Nephron (organoid): Measurements from ENCODE around the gene CDH7.
A peak's percentile ranks its signal among the peaks of the same experiment; 100 is the strongest.

Experiments used
- H3K27ac Mint-ChIP-seq, 3 experiments: 2 replicates each; pipeline ENCODE4 v1.8.0; 2020; ENCODE audit warnings: mixed read lengths in 3 of 3, mild to moderate bottlenecking in 2 of 3, moderate library complexity in 1 of 3
- H3K27me3 Mint-ChIP-seq: 2 replicates; pipeline ENCODE4 v1.8.0; 2021; ENCODE audit warnings: low read depth, mild to moderate bottlenecking, moderate library complexity, mixed read lengths
- H3K36me3 Mint-ChIP-seq: 2 replicates; pipeline ENCODE4 v1.8.0; 2020; ENCODE audit warnings: low read depth, mixed read lengths
- H3K4me1 Mint-ChIP-seq: 2 replicates; pipeline ENCODE4 v1.8.0; 2020; ENCODE audit warnings: mixed read lengths
- H3K4me3 Mint-ChIP-seq, 3 experiments: 2 replicates each; pipeline ENCODE4 v1.8.0; 2020; ENCODE audit warnings: mild to moderate bottlenecking in 3 of 3, mixed read lengths in 3 of 3, moderate library complexity in 2 of 3
- H3K9me3 Mint-ChIP-seq: 2 replicates; pipeline ENCODE4 v1.8.0; 2020; ENCODE audit warnings: mixed read lengths
- TF ChIP-seq, protein P1 (sequence below), 3 experiments: fragments of 200-600 bp; sonication (generic); IDR thresholded peaks; one replicate each; pipeline ENCODE4 v1.5.0; 2021; ENCODE audit warnings: antibody characterized with exemption in 3 of 3; ENCODE audit not compliant: unreplicated experiment in 3 of 3

Gene CDH7

GRCh38 chr18:65897292-65897691 lies 146.5 kb downstream of the CDH7 start:
- Mint-ChIP-seq H3K9me3 (no peaks in the 10 kb centered on the region), H3K4me3 (no peak overlapping the region), H3K27ac (no peak overlapping the region), H3K36me3 (no peaks in the 10 kb centered on the region), H3K4me1 (no peaks in the 10 kb centered on the region), H3K27me3 (no peaks in the 10 kb centered on the region)
- TF ChIP-seq, protein P1, sequence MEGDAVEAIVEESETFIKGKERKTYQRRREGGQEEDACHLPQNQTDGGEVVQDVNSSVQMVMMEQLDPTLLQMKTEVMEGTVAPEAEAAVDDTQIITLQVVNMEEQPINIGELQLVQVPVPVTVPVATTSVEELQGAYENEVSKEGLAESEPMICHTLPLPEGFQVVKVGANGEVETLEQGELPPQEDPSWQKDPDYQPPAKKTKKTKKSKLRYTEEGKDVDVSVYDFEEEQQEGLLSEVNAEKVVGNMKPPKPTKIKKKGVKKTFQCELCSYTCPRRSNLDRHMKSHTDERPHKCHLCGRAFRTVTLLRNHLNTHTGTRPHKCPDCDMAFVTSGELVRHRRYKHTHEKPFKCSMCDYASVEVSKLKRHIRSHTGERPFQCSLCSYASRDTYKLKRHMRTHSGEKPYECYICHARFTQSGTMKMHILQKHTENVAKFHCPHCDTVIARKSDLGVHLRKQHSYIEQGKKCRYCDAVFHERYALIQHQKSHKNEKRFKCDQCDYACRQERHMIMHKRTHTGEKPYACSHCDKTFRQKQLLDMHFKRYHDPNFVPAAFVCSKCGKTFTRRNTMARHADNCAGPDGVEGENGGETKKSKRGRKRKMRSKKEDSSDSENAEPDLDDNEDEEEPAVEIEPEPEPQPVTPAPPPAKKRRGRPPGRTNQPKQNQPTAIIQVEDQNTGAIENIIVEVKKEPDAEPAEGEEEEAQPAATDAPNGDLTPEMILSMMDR (IDR thresholded peaks at IDR 0.05; ENCODE audit: unreplicated experiment in 3 of 3), result no peak

DNA sequence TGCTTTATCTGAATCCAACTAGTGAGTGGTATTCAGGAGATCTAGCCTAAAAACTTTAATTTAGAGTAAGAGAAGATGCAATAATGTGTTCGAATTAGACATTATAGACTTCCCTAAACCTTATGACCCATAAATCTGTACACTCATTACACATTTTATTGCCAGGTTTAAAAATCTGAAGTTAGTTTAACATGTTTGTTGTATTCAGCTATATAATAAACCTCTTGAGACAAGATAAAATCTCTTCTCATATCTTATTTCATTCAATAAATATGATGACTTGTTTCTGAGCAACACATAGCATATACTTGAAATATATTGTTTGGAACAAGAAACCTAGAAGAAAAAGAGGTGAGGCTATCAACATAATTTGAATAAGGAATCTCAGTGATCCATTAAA lies 150.7 kb downstream of the CDH7 start:
- Mint-ChIP-seq H3K27ac (no peak overlapping the region), H3K9me3 (no peaks in the 10 kb centered on the region), H3K4me1 (no peaks in the 10 kb centered on the region), H3K4me3 (no peak overlapping the region), H3K27me3 (no peaks in the 10 kb centered on the region), H3K36me3 (no peaks in the 10 kb centered on the region)
- TF ChIP-seq, protein P1 (IDR thresholded peaks at IDR 0.05; ENCODE audit: unreplicated experiment in 3 of 3), result no peak

DNA sequence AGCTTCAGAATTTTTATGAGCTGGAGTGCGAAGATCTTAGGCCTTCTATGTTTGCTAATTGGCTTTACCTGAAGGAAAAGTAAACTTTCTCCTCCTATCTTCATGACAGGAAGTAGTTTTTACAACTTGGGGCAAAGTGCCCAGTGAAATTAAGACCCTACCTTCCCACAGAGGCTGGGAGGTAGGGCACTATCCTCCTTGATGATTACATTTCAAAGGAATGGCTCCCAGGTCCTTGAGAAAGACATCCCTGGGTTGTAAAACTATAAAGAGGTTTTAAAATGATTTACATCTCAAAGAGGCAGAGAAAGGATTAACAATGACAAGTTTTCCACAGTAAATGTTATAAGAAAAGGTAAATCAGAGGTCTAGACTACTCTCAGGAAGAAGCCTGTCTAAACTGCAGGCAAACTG lies 155.8 kb downstream of the CDH7 start:
- Mint-ChIP-seq H3K36me3 (no peaks in the 10 kb centered on the region), H3K4me3 (no peak overlapping the region), H3K27ac (peak overlapping the region in 1 of 3 experiments; percentile 67), H3K9me3 (no peaks in the 10 kb centered on the region), H3K4me1 (peaks cover 7% of the 10 kb centered on the region), H3K27me3 (no peaks in the 10 kb centered on the region)
- TF ChIP-seq, protein P1 (IDR thresholded peaks at IDR 0.05; ENCODE audit: unreplicated experiment in 3 of 3), result no peak

- Mint-ChIP-seq H3K27me3 (no peaks in the 10 kb centered on the region), H3K36me3 (no peaks in the 10 kb centered on the region), H3K9me3 (no peaks in the 10 kb centered on the region), H3K4me1 (peaks cover 7% of the 10 kb centered on the region), H3K27ac (no peak overlapping the region), H3K4me3 (no peak overlapping the region)
- TF ChIP-seq, protein P1 (IDR thresholded peaks at IDR 0.05; ENCODE audit: unreplicated experiment in 3 of 3), result no peak
Observed at GRCh38 chr18:65907281-65907680, 156.5 kb downstream of the CDH7 start.

GRCh38 chr18:65919018-65919417 lies 168.2 kb downstream of the CDH7 start:
- peaks cover 4% of the 10 kb centered on the region for H3K4me1 Mint-ChIP-seq
- H3K4me3 Mint-ChIP-seq, result no peak overlapping the region
- H3K27me3 Mint-ChIP-seq, result no peaks in the 10 kb centered on the region
- H3K9me3 Mint-ChIP-seq, result no peaks in the 10 kb centered on the region
- TF ChIP-seq, protein P1 (IDR thresholded peaks at IDR 0.05; ENCODE audit: unreplicated experiment in 3 of 3), result no peak
- no peak overlapping the region for H3K27ac Mint-ChIP-seq
- H3K36me3 Mint-ChIP-seq, result no peaks in the 10 kb centered on the region

DNA sequence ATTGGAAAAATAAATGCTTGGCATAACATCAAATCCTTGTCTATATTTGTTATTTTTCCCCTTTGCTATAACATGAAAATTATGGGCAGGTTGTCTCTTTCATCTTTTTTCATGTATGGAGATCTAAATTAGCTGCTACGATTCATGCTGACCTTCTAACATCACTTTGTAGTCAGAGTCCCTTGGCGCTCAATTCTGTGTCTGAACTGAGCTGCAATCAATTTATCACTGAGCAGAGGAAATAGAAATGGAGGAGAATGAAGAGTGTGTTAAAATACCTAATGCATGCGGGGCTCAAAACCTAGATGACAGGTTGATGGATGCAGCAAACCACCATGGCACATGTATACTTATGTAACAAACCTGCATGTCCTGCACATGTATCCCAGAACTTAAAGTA lies 168.9 kb downstream of the CDH7 start:
- Mint-ChIP-seq H3K27me3 (no peaks in the 10 kb centered on the region), H3K36me3 (no peaks in the 10 kb centered on the region), H3K27ac (no peak overlapping the region), H3K9me3 (no peaks in the 10 kb centered on the region), H3K4me1 (peaks cover 4% of the 10 kb centered on the region), H3K4me3 (no peak overlapping the region)
- TF ChIP-seq, protein P1 (IDR thresholded peaks at IDR 0.05; ENCODE audit: unreplicated experiment in 3 of 3), result no peak
